ENCODE results near the gene NMNAT2. TPM values are rescaled to one million over a fixed set of nuclear protein-coding genes. Genes with fewer than 3 reads are reported as not detected.

NMNAT2 gene
- total and polyA plus RNA-seq, 12 donors, result 0.35 to 6.1 (median 2.9) TPM

GRCh38 chr1:183262628-183263200 is 155.5 kb downstream of the NMNAT2 start:
- peaks cover 4% of the 10 kb centered on the region for H3K27me3 ChIP-seq
- intact Hi-C loops (cut with DNase I), result no loop called here
- no peak for TF ChIP-seq POLR2A (IDR thresholded peaks at IDR 0.05)
- TF ChIP-seq, protein P1, sequence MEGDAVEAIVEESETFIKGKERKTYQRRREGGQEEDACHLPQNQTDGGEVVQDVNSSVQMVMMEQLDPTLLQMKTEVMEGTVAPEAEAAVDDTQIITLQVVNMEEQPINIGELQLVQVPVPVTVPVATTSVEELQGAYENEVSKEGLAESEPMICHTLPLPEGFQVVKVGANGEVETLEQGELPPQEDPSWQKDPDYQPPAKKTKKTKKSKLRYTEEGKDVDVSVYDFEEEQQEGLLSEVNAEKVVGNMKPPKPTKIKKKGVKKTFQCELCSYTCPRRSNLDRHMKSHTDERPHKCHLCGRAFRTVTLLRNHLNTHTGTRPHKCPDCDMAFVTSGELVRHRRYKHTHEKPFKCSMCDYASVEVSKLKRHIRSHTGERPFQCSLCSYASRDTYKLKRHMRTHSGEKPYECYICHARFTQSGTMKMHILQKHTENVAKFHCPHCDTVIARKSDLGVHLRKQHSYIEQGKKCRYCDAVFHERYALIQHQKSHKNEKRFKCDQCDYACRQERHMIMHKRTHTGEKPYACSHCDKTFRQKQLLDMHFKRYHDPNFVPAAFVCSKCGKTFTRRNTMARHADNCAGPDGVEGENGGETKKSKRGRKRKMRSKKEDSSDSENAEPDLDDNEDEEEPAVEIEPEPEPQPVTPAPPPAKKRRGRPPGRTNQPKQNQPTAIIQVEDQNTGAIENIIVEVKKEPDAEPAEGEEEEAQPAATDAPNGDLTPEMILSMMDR (IDR thresholded peaks at IDR 0.05), result no peak
- no peak overlapping the region for H3K27ac ChIP-seq
- H3K4me1 ChIP-seq (replicated peaks in 1 of 2), result no peaks in the 10 kb centered on the region
- WGBS, 4 donors, result 61 to 65% (median 63%) methylated on average over 5 of the region's 5 CpGs
- no peaks in the 10 kb centered on the region for H3K9me3 ChIP-seq (replicated peaks in 1 of 3)
- no peaks in the 10 kb centered on the region for H3K36me3 ChIP-seq (replicated peaks in 1 of 2)
- H3K4me3 ChIP-seq, result no peak overlapping the region
- DNase-seq, result no peak

- peaks cover 0 to 3% (median 0%) of the 10 kb centered on the region in 3 donors for H3K9me3 ChIP-seq (replicated peaks in 1 of 3)
- intact Hi-C loops (cut with DNase I), result no loop called here
- no peak for DNase-seq
- no peaks in the 10 kb centered on the region for H3K4me1 ChIP-seq (replicated peaks in 1 of 2)
- TF ChIP-seq, protein P1 (IDR thresholded peaks at IDR 0.05), result no peak
- no peak for TF ChIP-seq POLR2A (IDR thresholded peaks at IDR 0.05)
- WGBS, 4 donors, result 74 to 85% (median 76%) methylated on average over 5 of the region's 5 CpGs
- no peaks in the 10 kb centered on the region for H3K36me3 ChIP-seq (replicated peaks in 1 of 2)
- H3K27me3 ChIP-seq, result peaks cover 4% of the 10 kb centered on the region
- H3K4me3 ChIP-seq, result no peak overlapping the region
- H3K27ac ChIP-seq, result no peak overlapping the region
These were observed 158.3 kb downstream of the NMNAT2 start for GRCh38 chr1:183259924-183260323.

DNA sequence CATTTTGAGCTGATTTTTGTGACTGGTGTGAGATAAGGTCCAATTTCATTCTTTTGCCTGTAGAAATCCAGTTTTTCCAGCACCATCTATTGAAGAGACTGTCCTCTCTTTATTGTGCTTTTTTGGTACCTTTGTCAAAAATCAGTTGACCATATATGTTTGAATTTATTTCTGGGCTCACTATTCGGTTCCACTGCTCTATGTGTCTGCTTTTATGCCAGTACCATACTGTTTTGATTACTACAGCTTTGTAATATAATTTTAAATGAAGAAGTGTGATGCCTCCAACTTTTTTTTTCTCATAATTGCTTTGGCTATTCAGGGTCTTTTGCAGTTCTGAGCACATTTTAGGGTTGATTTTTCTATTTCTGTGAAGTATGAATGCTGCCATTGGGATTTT is 163.1 kb downstream of the NMNAT2 start:
- intact Hi-C loops (cut with DNase I), result no loop called here
- H3K27ac ChIP-seq, result no peak overlapping the region
- 51 to 91% (median 71%) methylated on average over 1 of the region's 1 CpG for WGBS, 4 donors
- H3K9me3 ChIP-seq (replicated peaks in 1 of 3), result peaks cover 0 to 5% (median 0%) of the 10 kb centered on the region in 3 donors
- no peaks in the 10 kb centered on the region for H3K36me3 ChIP-seq (replicated peaks in 1 of 2)
- H3K4me3 ChIP-seq, result no peak overlapping the region
- no peak for DNase-seq
- TF ChIP-seq POLR2A (IDR thresholded peaks at IDR 0.05), result no peak
- TF ChIP-seq, protein P1 (IDR thresholded peaks at IDR 0.05), result no peak
- no peaks in the 10 kb centered on the region for H3K4me1 ChIP-seq (replicated peaks in 1 of 2)
- H3K27me3 ChIP-seq, result no peaks in the 10 kb centered on the region

DNA sequence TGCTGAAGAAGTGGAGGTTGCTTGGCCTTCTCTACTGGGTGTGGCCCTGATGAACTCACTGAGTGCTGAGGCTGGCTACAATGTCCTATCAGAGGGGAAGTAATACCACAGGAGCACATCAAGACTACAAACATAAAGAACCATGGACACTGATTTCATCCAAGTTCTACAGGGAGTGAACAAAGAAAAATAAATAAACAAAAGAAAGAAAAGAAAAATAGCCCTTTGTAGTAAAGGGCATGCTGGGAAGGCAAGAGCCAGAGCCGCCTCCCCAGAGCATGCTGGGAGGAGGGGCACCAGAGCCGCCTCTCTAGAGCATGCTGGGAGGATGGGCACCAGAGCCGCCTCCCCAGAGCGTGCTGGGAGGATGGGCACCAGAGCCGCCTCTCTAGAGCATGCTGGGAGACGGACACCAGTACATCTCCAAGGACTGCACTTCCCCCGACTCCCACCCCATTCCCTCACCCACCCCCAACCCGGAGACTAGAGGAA is 166.2 kb downstream of the NMNAT2 start:
- Histone ChIP-seq H3K4me3 (no peak overlapping the region), H3K27ac (no peak overlapping the region), H3K36me3 (replicated peaks in 1 of 2) (no peaks in the 10 kb centered on the region), H3K9me3 (replicated peaks in 1 of 3) (peaks cover 0 to 5% (median 0%) of the 10 kb centered on the region in 3 donors), H3K4me1 (replicated peaks in 1 of 2) (no peaks in the 10 kb centered on the region), H3K27me3 (no peaks in the 10 kb centered on the region)
- TF ChIP-seq POLR2A (IDR thresholded peaks at IDR 0.05), result no peak
- TF ChIP-seq, protein P1 (IDR thresholded peaks at IDR 0.05), result no peak
- intact Hi-C loops (cut with DNase I), result no loop called here
- WGBS, 4 donors, result 75 to 93% (median 91%) methylated on average over 8 of the region's 8 CpGs
- no peak for DNase-seq

Measured in adrenal gland (tissue), 12 donors.